ENCODE measurements around the gene RALGDS.

RALGDS gene

DNA sequence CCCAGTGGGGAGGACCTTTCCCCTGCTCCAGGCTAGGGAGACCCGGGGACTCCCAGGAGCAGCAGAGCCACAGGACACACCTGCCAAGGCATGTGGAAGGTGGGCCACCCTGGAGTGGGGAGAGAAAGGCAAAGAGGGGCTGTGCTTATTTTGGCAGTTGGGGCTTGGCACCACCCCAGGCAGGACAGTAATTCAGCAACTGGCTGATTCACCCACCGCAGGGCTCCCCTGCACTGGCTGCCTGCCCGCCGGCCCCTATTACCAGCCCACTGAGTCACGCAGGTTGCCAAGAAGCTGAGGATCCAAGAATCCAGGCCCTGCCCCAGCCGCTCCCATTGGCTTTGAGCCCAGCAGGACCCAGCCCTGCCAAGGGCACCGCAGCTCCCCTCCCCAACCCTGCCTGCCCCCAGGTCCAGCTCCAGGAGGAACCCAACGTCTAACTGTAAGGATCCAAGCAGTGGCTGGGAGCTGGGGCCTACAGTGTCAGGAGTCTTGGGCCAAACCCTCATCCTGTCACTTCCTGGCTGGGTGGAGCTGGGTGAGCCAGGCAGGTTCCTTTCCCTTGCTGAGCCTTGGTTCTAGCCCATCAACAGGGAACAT, 14.2 kb upstream of the RALGDS start:
- H3K4me3 ChIP-seq, result no peak overlapping the region
- H3K4me2 ChIP-seq, result peak overlapping the region; percentile 95
- peaks cover 100% of the 10 kb centered on the region for H4K20me1 ChIP-seq
- H3K9ac ChIP-seq, result peak overlapping the region; percentile 54
- no peak for TF ChIP-seq Cebpa-rat (IDR thresholded peaks at IDR 0.05)
- peaks cover 92% of the 10 kb centered on the region for H3K4me1 ChIP-seq
- H3K27me3 ChIP-seq, result no peaks in the 10 kb centered on the region
- no peaks in the 10 kb centered on the region for H3K9me3 ChIP-seq
- H3K27ac ChIP-seq, result peak overlapping the region; percentile 62
- peaks cover 61% of the 10 kb centered on the region for H3K36me3 ChIP-seq

DNA sequence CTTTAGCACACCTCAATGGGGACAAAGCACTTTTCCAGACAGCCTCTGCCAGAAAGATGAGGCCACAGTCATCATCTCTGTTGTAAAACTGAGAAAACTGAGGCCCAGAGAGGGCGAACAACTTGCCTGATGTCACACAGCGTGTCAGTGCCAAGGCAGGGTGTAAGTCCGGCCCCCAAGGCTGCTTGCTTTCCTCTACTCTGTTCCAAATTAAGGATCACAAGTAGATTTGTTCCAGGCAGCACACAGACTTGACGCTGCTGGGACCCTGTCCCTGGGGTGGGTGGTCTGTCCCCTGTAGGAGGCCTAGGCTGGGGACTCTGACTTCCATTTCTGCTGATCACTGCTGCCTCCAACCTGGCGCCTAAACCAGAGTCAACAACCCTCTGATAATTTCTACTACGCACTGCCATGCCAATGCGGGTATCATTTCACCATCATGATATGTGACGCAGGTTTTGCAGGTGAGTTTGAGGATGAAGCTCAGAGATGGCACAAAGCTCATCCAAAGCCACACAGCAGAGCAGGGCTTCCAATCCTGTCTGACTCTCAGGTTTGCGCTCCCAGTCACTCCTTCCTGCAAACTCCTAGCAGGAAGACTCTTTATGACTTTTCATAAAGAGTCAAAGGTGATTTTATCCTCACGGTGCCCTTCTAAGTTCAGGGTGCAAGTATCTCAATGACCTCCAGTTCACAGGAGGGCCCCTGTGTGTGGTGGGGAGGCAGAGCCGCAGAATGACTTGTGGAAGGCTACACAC, 13.5 kb upstream of the RALGDS start:
- H3K27ac ChIP-seq, result peak overlapping the region; percentile 62

DNA sequence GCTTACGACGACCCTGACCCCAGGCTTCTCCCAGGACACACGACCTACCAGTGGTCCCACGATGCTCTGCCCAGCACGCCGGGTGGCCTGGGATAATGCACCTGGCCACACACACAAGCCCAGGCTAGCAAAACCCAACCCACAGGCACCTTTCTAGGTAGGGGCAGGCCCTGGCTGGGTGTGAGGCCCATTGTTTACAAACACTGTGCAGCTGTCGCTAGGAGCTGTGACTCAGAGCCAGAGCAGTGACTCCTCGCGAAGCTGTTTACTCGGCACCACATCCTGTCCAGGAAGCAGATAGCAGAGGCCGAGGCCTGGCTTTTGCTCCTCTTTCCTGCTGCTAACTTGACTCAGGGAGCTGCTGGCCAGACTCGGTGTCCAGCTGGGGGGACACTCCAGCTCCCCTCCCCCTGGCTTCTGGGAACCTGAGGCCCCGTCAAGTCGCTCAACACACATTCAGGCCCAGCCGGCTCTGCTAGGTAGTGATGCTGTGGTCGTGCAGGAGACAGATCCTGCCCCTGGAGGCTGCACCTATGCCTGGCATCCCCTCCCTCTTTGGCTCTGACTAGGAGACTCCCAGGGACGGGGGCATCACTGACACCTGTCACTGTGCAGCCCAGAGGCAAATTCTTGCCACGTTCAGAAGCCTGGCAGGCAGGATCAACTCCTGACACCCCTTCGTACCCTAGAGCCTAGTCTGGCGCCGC, 12.8 kb upstream of the RALGDS start:
- H3K4me2 ChIP-seq, result peak overlapping the region; percentile 95
- TF ChIP-seq Cebpa-rat (IDR thresholded peaks at IDR 0.05), result no peak
- H3K4me1 ChIP-seq, result peaks cover 96% of the 10 kb centered on the region
- no peaks in the 10 kb centered on the region for H3K27me3 ChIP-seq
- peak overlapping the region; percentile 54 for H3K9ac ChIP-seq
- H3K36me3 ChIP-seq, result peaks cover 61% of the 10 kb centered on the region
- peak overlapping the region; percentile 62 for H3K27ac ChIP-seq
- H4K20me1 ChIP-seq, result peaks cover 100% of the 10 kb centered on the region
- H3K4me3 ChIP-seq, result no peak overlapping the region
- H3K9me3 ChIP-seq, result no peaks in the 10 kb centered on the region

More for the DNA sequence above, 13.5 kb upstream of the RALGDS start:
- Histone ChIP-seq H3K4me2 (peak overlapping the region; percentile 95), H3K4me1 (peaks cover 96% of the 10 kb centered on the region), H3K36me3 (peaks cover 61% of the 10 kb centered on the region), H3K9ac (peak overlapping the region; percentile 54), H3K27me3 (no peaks in the 10 kb centered on the region), H3K4me3 (no peak overlapping the region), H3K9me3 (no peaks in the 10 kb centered on the region), H4K20me1 (peaks cover 100% of the 10 kb centered on the region)
- no peak for TF ChIP-seq Cebpa-rat (IDR thresholded peaks at IDR 0.05)

DNA sequence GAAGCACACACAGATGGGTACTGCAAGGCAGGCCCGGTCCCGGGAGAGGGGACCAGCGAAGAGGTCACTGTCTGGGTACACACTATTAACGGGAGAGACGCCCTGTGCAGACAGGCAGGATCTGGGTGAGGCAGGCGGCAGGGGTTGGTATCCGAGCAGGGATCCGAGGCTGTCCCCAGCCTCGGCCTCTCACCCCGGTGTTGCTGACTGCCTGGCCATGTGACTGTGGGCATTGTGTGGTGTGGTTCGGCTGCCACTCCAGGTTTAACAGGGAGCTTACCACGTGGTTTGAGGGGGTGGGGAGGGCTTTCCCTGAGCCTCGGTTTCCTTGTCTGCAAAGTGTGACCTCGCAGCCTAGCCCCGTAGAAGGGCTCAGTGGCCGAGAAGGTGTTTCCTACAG, 11.1 kb upstream of the RALGDS start:
- Histone ChIP-seq H3K36me3 (peaks cover 61% of the 10 kb centered on the region), H3K27ac (peak overlapping the region; percentile 64), H3K4me3 (no peak overlapping the region), H3K4me2 (peak overlapping the region; percentile 95), H3K9ac (peak overlapping the region; percentile 49), H4K20me1 (peaks cover 100% of the 10 kb centered on the region), H3K4me1 (peaks cover 100% of the 10 kb centered on the region), H3K27me3 (no peaks in the 10 kb centered on the region), H3K9me3 (no peaks in the 10 kb centered on the region)
- TF ChIP-seq Cebpa-rat (IDR thresholded peaks at IDR 0.05), result no peak

DNA sequence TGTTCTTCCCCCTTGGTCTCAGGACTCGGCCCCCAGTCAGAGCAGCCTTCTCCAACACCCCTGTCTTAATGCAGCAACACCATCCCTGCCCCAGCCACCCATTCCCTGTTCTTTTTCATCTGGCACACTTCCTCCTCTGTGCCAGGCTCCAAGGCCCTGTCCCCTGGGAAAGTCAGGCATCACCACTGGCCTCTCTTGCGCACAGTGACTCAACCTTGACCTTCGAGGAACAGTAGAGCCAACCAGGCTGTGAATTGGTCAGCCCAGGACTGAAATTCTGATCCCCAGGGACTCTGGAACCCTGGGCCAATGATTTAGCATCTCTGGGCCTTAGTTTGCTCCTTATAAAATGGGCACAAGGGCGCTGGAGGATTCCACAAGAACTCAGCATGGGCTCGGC, 10.5 kb upstream of the RALGDS start:
- H3K4me2 ChIP-seq, result peak overlapping the region; percentile 95
- no peaks in the 10 kb centered on the region for H3K27me3 ChIP-seq
- peaks cover 100% of the 10 kb centered on the region for H4K20me1 ChIP-seq
- TF ChIP-seq Cebpa-rat (IDR thresholded peaks at IDR 0.05), result no peak
- H3K36me3 ChIP-seq, result peaks cover 58% of the 10 kb centered on the region
- H3K9ac ChIP-seq, result peak overlapping the region; percentile 49
- H3K4me3 ChIP-seq, result no peak overlapping the region
- H3K27ac ChIP-seq, result peak overlapping the region; percentile 64
- peaks cover 100% of the 10 kb centered on the region for H3K4me1 ChIP-seq
- no peaks in the 10 kb centered on the region for H3K9me3 ChIP-seq

DNA sequence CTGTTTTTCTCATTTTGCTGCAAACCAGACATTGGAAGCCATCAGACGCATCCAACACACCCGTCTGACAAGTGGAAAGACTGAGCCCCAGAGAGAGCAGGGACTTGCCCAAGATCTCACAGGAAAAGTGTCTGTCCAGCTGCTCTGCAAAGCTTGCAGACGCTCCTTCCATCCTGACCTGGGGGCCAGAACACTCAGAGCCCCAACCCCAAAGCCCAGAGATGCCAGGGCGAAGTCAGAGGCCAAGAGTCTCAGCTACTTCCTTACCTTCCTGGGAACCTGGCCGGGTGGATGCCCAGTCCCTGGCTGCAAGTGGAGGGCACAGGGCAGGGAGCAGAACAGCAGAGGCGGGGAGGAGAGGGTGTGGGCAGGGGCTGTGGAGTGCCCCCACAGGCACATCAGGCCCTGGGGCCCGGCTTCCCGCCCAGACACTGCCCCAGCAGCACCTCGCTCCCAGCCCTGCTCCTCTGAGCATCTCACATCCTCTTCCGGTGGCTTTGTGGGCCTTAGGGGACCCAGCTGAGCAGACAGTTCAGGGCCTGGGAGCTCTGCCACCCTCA, 9.7 kb upstream of the RALGDS start:
- H3K27ac ChIP-seq, result peak overlapping the region; percentile 74
- peaks cover 100% of the 10 kb centered on the region for H3K4me1 ChIP-seq
- H3K9ac ChIP-seq, result peak overlapping the region; percentile 21; the same call in 1 of the 2 replicates
- H4K20me1 ChIP-seq, result peaks cover 100% of the 10 kb centered on the region
- no peaks in the 10 kb centered on the region for H3K27me3 ChIP-seq
- no peaks in the 10 kb centered on the region for H3K9me3 ChIP-seq
- peak overlapping the region; percentile 95 for H3K4me2 ChIP-seq
- H3K36me3 ChIP-seq, result peaks cover 57% of the 10 kb centered on the region
- H3K4me3 ChIP-seq, result no peak overlapping the region
- no peak for TF ChIP-seq Cebpa-rat (IDR thresholded peaks at IDR 0.05)

DNA sequence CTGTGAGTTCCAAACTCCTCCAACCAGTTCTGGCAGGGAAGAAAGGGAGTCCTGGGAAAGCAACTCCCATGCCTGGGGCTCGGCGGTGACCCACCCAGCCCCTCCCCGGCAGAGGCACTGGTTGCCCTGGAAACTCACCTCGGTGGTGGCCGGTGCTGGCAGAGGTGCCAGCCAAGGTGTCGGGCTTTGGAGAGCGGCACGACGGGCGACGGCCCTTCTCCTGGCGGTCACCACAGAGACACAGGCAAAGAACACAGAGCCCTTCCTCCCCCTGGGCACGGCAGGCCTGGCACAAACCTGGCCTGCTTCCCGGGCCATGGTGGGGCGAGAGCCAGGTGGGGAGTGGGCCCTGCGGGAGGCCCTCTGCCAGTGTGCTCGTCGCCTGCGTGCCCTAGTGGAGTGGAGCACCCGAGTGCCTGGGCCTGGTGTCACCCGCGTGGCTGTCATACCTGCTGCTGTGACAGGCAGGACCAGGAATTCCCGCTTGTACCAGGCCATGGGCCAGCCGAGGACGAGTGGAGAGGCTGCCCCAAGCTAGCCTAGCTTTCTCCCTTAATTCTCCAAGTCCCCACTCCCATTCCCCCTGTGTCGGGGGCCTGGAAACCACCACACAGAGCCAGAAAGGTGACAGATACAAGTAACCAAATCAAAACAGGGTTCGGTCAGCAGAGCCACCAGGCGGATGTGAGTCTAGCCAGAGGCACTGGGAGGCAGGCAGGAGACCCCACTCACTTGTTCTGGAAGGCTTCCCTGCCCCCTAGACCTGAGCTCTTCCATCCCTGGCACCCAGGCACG, 8.2 kb upstream of the RALGDS start:
- Histone ChIP-seq H4K20me1 (peaks cover 100% of the 10 kb centered on the region), H3K4me2 (peak overlapping the region; percentile 95), H3K27ac (peak overlapping the region; percentile 76), H3K27me3 (no peaks in the 10 kb centered on the region), H3K9me3 (no peaks in the 10 kb centered on the region), H3K4me3 (no peak overlapping the region), H3K36me3 (peaks cover 52% of the 10 kb centered on the region), H3K4me1 (peaks cover 100% of the 10 kb centered on the region), H3K9ac (peak overlapping the region; percentile 60)
- TF ChIP-seq Cebpa-rat (IDR thresholded peaks at IDR 0.05), result no peak

DNA sequence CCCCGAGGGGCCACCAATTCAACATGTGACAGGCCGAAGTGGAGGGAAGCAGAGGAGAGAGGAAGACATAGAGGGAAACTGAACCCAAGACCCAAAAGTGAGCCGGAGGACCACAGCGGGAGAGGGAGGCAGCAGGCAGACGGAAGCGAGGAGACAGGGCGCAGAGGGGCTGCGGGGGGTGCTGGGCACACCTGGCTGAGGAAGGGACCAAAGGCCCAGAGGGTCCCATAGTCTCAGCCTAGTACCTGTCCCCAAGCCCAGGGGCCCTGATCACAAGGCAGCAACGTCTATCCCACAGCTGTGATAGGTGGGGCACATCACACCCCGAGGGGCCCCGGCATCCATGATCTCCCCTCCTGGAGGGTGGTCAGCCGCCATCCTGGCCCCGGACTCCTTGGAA, 7.1 kb upstream of the RALGDS start:
- H3K4me3 ChIP-seq, result no peak overlapping the region; the same call in 1 of the 2 replicates
- peak overlapping the region; percentile 58 for H3K9ac ChIP-seq
- TF ChIP-seq Cebpa-rat (IDR thresholded peaks at IDR 0.05), result no peak
- H3K9me3 ChIP-seq, result no peaks in the 10 kb centered on the region
- peaks cover 100% of the 10 kb centered on the region for H3K4me1 ChIP-seq
- H3K27ac ChIP-seq, result peak overlapping the region; percentile 76
- peak overlapping the region; percentile 95 for H3K4me2 ChIP-seq
- H4K20me1 ChIP-seq, result peaks cover 100% of the 10 kb centered on the region
- no peaks in the 10 kb centered on the region for H3K27me3 ChIP-seq
- H3K36me3 ChIP-seq, result peaks cover 47% of the 10 kb centered on the region
